Measurements from ENCODE around the gene HMGN4.
A peak's percentile ranks its signal among the peaks of the same experiment; 100 is the strongest.
"Not testable (repeated sequence)": the region's sequence is repeated elsewhere in the genome, so short reads cannot be mapped to it uniquely, and the experiment has no call there.

The HMGN4 gene

DNA sequence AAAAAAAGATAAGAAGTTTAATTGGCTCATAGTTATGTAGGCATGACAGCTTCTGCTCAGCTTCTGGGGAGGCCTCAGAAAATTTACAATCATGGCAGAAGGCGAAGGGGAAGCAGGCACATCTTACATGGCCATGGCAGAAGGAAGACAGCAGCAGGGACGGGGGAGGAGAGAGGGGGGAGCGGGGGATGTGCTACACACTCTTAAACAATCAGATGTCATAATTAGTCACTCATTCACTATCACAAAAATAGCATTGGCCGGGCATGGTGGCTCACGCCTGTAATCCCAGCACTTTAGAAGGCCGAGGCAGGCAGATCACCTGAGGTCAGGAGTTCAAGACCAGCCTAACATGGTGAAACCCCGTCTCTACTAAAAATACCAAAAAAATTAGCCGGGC lies 27.1 kb upstream of the HMGN4 start:
- not testable (repeated sequence) for H3K4me2 ChIP-seq (ENCODE audit: low read length); H2BK5ac ChIP-seq (ENCODE audit: low read depth, low read length, poor library complexity); H3K9ac ChIP-seq (ENCODE audit: low read length); H3K27me3 ChIP-seq (ENCODE audit: insufficient read depth, low read length); H3K14ac ChIP-seq (ENCODE audit: low read length); H2AK5ac ChIP-seq (ENCODE audit: low read length); DNase-seq; H3K4me1 ChIP-seq (ENCODE audit: control insufficient read depth in 1 of 2, insufficient read depth in 2 of 2, low read length in 2 of 2); H3K4ac ChIP-seq (ENCODE audit: low read depth, low read length); H4K91ac ChIP-seq (ENCODE audit: low read depth, low read length); H3K79me1 ChIP-seq (ENCODE audit: low read length); H4K8ac ChIP-seq (ENCODE audit: low read depth, low read length); H3K23ac ChIP-seq (ENCODE audit: low read length); H3K18ac ChIP-seq (ENCODE audit: low read length); H3K79me2 ChIP-seq (ENCODE audit: control insufficient read depth, insufficient read depth, low read length, poor library complexity); H4K12ac ChIP-seq (ENCODE audit: low read depth, low read length); H3K9me3 ChIP-seq (ENCODE audit: insufficient read depth, low read depth, low read length); H3K27ac ChIP-seq (ENCODE audit: low read depth, low read length); H2BK12ac ChIP-seq (ENCODE audit: low read length); H2BK120ac ChIP-seq (ENCODE audit: insufficient read depth, low read length, poor library complexity); H3K36me3 ChIP-seq (ENCODE audit: control insufficient read depth in 1 of 2, insufficient read depth in 2 of 2, low read length in 2 of 2); H2AFZ ChIP-seq (ENCODE audit: insufficient read depth, low read length, poor library complexity); H3K4me3 ChIP-seq (ENCODE audit: low read depth, low read length)
- no CpG with 5 or more reads among the region's 8 CpGs for WGBS (ENCODE audit: extremely low coverage, insufficient coverage, insufficient read length)

DNA sequence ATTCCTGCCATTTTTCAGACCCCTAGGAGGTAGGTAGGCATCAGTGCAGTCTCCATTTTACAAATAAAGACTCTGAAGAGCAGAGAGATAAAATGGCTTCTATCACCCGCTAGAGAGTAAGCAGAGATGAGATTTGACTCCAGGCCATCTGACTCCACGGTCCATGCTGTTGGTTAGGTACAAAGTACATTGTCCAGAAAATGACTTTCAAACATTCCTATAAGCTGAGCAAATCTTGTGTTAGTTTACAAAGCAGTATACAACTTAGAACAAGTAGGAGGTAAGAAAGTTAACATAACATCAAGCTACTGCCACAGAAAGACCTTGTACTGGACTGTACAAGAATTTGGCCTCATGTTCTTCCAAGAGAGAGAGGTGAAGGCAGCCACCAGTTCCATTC lies 23.2 kb upstream of the HMGN4 start:
- no peak overlapping the region for H3K4me3 ChIP-seq (ENCODE audit: low read depth, low read length)
- no peak overlapping the region for H3K23ac ChIP-seq (ENCODE audit: low read length)
- no CpG with 5 or more reads among the region's 2 CpGs for WGBS (ENCODE audit: extremely low coverage, insufficient coverage, insufficient read length)
- H2BK12ac ChIP-seq (ENCODE audit: low read length): no peak overlapping the region
- H3K79me1 ChIP-seq (ENCODE audit: low read length): no peaks in the 10 kb centered on the region
- H3K4me2 ChIP-seq (ENCODE audit: low read length): no peak overlapping the region
- peaks cover 0 to 1% of the 10 kb centered on the region in 2 experiments for H3K4me1 ChIP-seq (ENCODE audit: control insufficient read depth in 1 of 2, insufficient read depth in 2 of 2, low read length in 2 of 2)
- H2BK120ac ChIP-seq (ENCODE audit: insufficient read depth, low read length, poor library complexity): no peak overlapping the region
- H3K4ac ChIP-seq (ENCODE audit: low read depth, low read length): no peak overlapping the region
- no peak overlapping the region for H3K14ac ChIP-seq (ENCODE audit: low read length)
- no peak overlapping the region for H2AK5ac ChIP-seq (ENCODE audit: low read length)
- no peaks in the 10 kb centered on the region for H3K9me3 ChIP-seq (ENCODE audit: insufficient read depth, low read depth, low read length)
- no peak overlapping the region for H4K8ac ChIP-seq (ENCODE audit: low read depth, low read length)
- no peak overlapping the region for H3K9ac ChIP-seq (ENCODE audit: low read length)
- no peaks in the 10 kb centered on the region for H3K36me3 ChIP-seq (ENCODE audit: control insufficient read depth in 1 of 2, insufficient read depth in 2 of 2, low read length in 2 of 2)
- H2BK5ac ChIP-seq (ENCODE audit: low read depth, low read length, poor library complexity): no peak overlapping the region
- H2AFZ ChIP-seq (ENCODE audit: insufficient read depth, low read length, poor library complexity): no peak overlapping the region
- H3K18ac ChIP-seq (ENCODE audit: low read length): no peak overlapping the region
- no peaks in the 10 kb centered on the region for H3K27me3 ChIP-seq (ENCODE audit: insufficient read depth, low read length)
- H3K27ac ChIP-seq (ENCODE audit: low read depth, low read length): no peak overlapping the region
- DNase-seq: no peak
- H4K12ac ChIP-seq (ENCODE audit: low read depth, low read length): no peak overlapping the region
- H4K91ac ChIP-seq (ENCODE audit: low read depth, low read length): no peak overlapping the region
- H3K79me2 ChIP-seq (ENCODE audit: control insufficient read depth, insufficient read depth, low read length, poor library complexity): no peaks in the 10 kb centered on the region

DNA sequence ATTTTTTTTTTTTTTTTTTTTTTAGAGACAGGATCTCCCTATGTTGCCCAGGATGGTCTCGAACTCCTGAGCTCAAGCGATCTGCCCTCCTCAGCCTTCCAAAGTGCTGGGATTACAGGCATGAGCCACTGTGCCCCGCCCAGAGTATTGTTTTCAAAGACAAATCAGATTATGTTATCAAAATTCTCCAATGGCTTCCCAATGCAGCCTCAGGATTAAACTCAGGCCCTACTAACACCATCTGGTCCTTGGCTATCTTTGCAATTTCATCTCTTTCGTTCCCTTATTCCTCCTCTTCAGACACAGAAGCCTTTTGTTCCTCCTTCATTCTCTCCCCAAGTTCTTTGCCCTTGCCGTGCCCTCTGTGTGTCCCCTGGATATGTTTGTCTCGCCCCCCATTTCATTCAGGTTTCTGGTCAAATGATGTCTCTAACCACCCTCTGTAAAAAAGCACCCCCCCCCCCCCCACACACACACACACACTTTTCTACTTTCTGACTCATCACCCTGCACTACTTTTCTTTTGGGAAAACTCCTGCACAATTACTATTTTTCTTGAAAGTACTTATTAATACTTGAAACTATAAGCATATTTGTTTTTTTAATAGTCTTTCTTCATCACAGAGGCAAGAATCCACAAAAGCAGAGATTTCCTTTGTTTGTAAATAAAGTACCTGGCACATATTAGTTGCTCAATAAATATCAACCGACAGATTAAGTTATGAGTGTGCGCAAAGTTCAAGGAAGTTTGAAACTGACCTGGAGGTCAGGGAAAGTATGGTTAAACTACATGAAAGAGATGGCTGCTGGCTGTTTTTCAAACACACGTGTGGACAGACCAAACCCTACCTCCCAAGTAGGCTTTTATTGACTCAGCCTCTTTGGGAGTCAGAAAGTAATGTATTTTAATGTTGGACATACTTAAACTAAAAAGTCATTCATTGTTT lies 21.4 kb upstream of the HMGN4 start:
- H4K12ac ChIP-seq (ENCODE audit: low read depth, low read length): no peak overlapping the region
- no peak overlapping the region for H3K14ac ChIP-seq (ENCODE audit: low read length)
- no peak overlapping the region for H3K9ac ChIP-seq (ENCODE audit: low read length)
- H3K4me3 ChIP-seq (ENCODE audit: low read depth, low read length): no peak overlapping the region
- H3K4me2 ChIP-seq (ENCODE audit: low read length): no peak overlapping the region
- H3K79me2 ChIP-seq (ENCODE audit: control insufficient read depth, insufficient read depth, low read length, poor library complexity): peaks cover under 1% of the 10 kb centered on the region
- no peak overlapping the region for H4K91ac ChIP-seq (ENCODE audit: low read depth, low read length)
- no peak overlapping the region for H3K23ac ChIP-seq (ENCODE audit: low read length)
- no peak overlapping the region for H2AK5ac ChIP-seq (ENCODE audit: low read length)
- H4K8ac ChIP-seq (ENCODE audit: low read depth, low read length): no peak overlapping the region
- H2AFZ ChIP-seq (ENCODE audit: insufficient read depth, low read length, poor library complexity): no peak overlapping the region
- H3K36me3 ChIP-seq (ENCODE audit: control insufficient read depth in 1 of 2, insufficient read depth in 2 of 2, low read length in 2 of 2): no peaks in the 10 kb centered on the region
- H3K27me3 ChIP-seq (ENCODE audit: insufficient read depth, low read length): no peaks in the 10 kb centered on the region
- H3K27ac ChIP-seq (ENCODE audit: low read depth, low read length): no peak overlapping the region
- no peak for DNase-seq
- H2BK5ac ChIP-seq (ENCODE audit: low read depth, low read length, poor library complexity): no peak overlapping the region
- H2BK120ac ChIP-seq (ENCODE audit: insufficient read depth, low read length, poor library complexity): no peak overlapping the region
- H3K4ac ChIP-seq (ENCODE audit: low read depth, low read length): no peak overlapping the region
- WGBS (ENCODE audit: extremely low coverage, insufficient coverage, insufficient read length): no CpG with 5 or more reads among the region's 9 CpGs
- no peak overlapping the region for H3K18ac ChIP-seq (ENCODE audit: low read length)
- no peaks in the 10 kb centered on the region for H3K9me3 ChIP-seq (ENCODE audit: insufficient read depth, low read depth, low read length)
- H2BK12ac ChIP-seq (ENCODE audit: low read length): no peak overlapping the region
- peaks cover 3% of the 10 kb centered on the region for H3K79me1 ChIP-seq (ENCODE audit: low read length)
- H3K4me1 ChIP-seq (ENCODE audit: control insufficient read depth in 1 of 2, insufficient read depth in 2 of 2, low read length in 2 of 2): peaks cover 0 to 1% of the 10 kb centered on the region in 2 experiments

- no peak overlapping the region for H2BK120ac ChIP-seq (ENCODE audit: insufficient read depth, low read length, poor library complexity)
- H2AFZ ChIP-seq (ENCODE audit: insufficient read depth, low read length, poor library complexity): no peak overlapping the region
- H3K4me1 ChIP-seq (ENCODE audit: control insufficient read depth in 1 of 2, insufficient read depth in 2 of 2, low read length in 2 of 2): peaks cover 0 to 1% of the 10 kb centered on the region in 2 experiments
- no peak overlapping the region for H4K12ac ChIP-seq (ENCODE audit: low read depth, low read length)
- H3K36me3 ChIP-seq (ENCODE audit: control insufficient read depth in 1 of 2, insufficient read depth in 2 of 2, low read length in 2 of 2): no peaks in the 10 kb centered on the region
- H3K27ac ChIP-seq (ENCODE audit: low read depth, low read length): no peak overlapping the region
- no peak overlapping the region for H3K18ac ChIP-seq (ENCODE audit: low read length)
- H3K27me3 ChIP-seq (ENCODE audit: insufficient read depth, low read length): no peaks in the 10 kb centered on the region
- H2BK12ac ChIP-seq (ENCODE audit: low read length): no peak overlapping the region
- H3K4me3 ChIP-seq (ENCODE audit: low read depth, low read length): no peak overlapping the region
- DNase-seq: no peak
- no peak overlapping the region for H3K4ac ChIP-seq (ENCODE audit: low read depth, low read length)
- peaks cover 8% of the 10 kb centered on the region for H3K79me1 ChIP-seq (ENCODE audit: low read length)
- H4K91ac ChIP-seq (ENCODE audit: low read depth, low read length): no peak overlapping the region
- peaks cover 5% of the 10 kb centered on the region for H3K79me2 ChIP-seq (ENCODE audit: control insufficient read depth, insufficient read depth, low read length, poor library complexity)
- H3K14ac ChIP-seq (ENCODE audit: low read length): no peak overlapping the region
- H4K8ac ChIP-seq (ENCODE audit: low read depth, low read length): no peak overlapping the region
- H2AK5ac ChIP-seq (ENCODE audit: low read length): no peak overlapping the region
- WGBS (ENCODE audit: extremely low coverage, insufficient coverage, insufficient read length): no CpG with 5 or more reads among the region's 2 CpGs
- H3K4me2 ChIP-seq (ENCODE audit: low read length): no peak overlapping the region
- no peaks in the 10 kb centered on the region for H3K9me3 ChIP-seq (ENCODE audit: insufficient read depth, low read depth, low read length)
- H3K9ac ChIP-seq (ENCODE audit: low read length): no peak overlapping the region
- peak overlapping the region; percentile 73 for H3K23ac ChIP-seq (ENCODE audit: low read length)
- no peak overlapping the region for H2BK5ac ChIP-seq (ENCODE audit: low read depth, low read length, poor library complexity)
Observed at GRCh38 chr6:26519359-26519758, 18.8 kb upstream of the HMGN4 start.

All from trophoblast cell (in vitro differentiated cells and primary cell).